Thymus (tissue), 11 donors: ENCODE results near the gene AKR1E2. TPM values are rescaled to one million over a fixed set of nuclear protein-coding genes. Genes with fewer than 3 reads are reported as not detected.

Source experiments
- DNase-seq, 9 donors: peaks; one replicate each; pipeline ENCODE4 v3.0.0-alpha.2; 2013; ENCODE audit warnings: low spot score in 9 of 9, low read depth in 6 of 9, missing footprints in 1 of 9
- H3K27ac ChIP-seq, 2 donors: one replicate each; pipeline ENCODE4 v1.5.1; 2013; ENCODE audit warnings: control low read depth in 1 of 2, low read depth in 1 of 2, low read length in 1 of 2, mild to moderate bottlenecking in 1 of 2, moderate library complexity in 1 of 2
- H3K27me3 ChIP-seq, 2 donors: one replicate each; pipeline ENCODE4 v1.5.1; 2013; ENCODE audit warnings: low read length in 1 of 2; ENCODE audit not compliant: control insufficient read depth in 2 of 2, insufficient read depth in 1 of 2
- H3K36me3 ChIP-seq, 2 donors: one replicate each; pipeline ENCODE4 v1.5.1; 2013; ENCODE audit warnings: low read length in 1 of 2, mild to moderate bottlenecking in 1 of 2, moderate library complexity in 1 of 2; ENCODE audit not compliant: control insufficient read depth in 2 of 2, insufficient read depth in 2 of 2
- H3K4me1 ChIP-seq, 2 donors: one replicate each; pipeline ENCODE4 v1.5.1; 2013; ENCODE audit warnings: low read length in 2 of 2; ENCODE audit not compliant: control insufficient read depth in 2 of 2, insufficient read depth in 2 of 2
- H3K4me3 ChIP-seq, 2 donors: one replicate each; pipeline ENCODE4 v1.5.1; 2013; ENCODE audit warnings: low read length in 2 of 2, control low read depth in 1 of 2, mild to moderate bottlenecking in 1 of 2
- H3K9me3 ChIP-seq, 2 donors: one replicate each; pipeline ENCODE4 v1.5.1; 2013; ENCODE audit warnings: low read length in 1 of 2, mild to moderate bottlenecking in 1 of 2; ENCODE audit not compliant: control insufficient read depth in 2 of 2, insufficient read depth in 1 of 2
- WGBS: extraction: QIAGEN DNeasy Blood & Tissue Kit; methylation state at CpG from one replicate; pipeline ENCODE4 v1.1.7; 2013; 5-methylcytosine and 5-hydroxymethylcytosine counted together
- polyA plus RNA-seq: library from polyadenylated mRNA; stranded (reverse); fragments of 200-250 nt; gene quantifications from one replicate; pipeline ENCODE4 v1.2.3, GENCODE V29; 2013
- total RNA-seq: library from RNA; stranded (reverse); fragments of 120-200 nt; gene quantifications from one replicate; pipeline ENCODE4 v1.2.4, GENCODE V29; 2013
- donor health status: healthy.

AKR1E2 gene
- total and polyA plus RNA-seq, 2 donors = 1.4 to 3.4 TPM

GRCh38 chr10:4820804-4821401, 5.1 kb upstream of the AKR1E2 start:
- H3K4me1 ChIP-seq = peaks cover 0 to 2% of the 10 kb centered on the region in 2 donors
- WGBS = 89% methylated on average over 8 of the region's 8 CpGs
- H3K27me3 ChIP-seq = peaks cover 2 to 12% of the 10 kb centered on the region in 2 donors
- H3K27ac ChIP-seq = no peak overlapping the region
- no peaks in the 10 kb centered on the region for H3K36me3 ChIP-seq
- no peak for DNase-seq
- peaks cover 3 to 9% of the 10 kb centered on the region in 2 donors for H3K9me3 ChIP-seq
- H3K4me3 ChIP-seq = no peak overlapping the region

DNA sequence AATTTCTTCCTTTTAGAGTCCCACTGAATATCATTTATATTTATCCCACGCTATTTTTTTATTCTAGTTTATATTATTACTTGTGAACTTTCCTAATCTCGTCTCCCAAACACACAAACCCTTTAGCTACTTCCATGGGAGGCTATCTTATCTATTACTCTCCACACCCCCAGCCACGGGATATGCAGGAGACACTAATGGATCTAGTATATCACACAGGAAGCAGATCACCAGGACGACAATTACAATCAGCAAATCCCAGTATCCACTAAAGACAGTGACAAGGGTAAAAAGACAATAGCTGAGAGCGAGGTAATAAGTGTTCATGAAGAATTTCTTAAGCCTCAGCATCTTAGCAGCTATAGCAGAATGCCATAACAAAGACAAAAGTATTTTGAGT, 3.8 kb upstream of the AKR1E2 start:
- DNase-seq = no peak
- no peaks in the 10 kb centered on the region for H3K36me3 ChIP-seq
- peaks cover 0 to 11% of the 10 kb centered on the region in 2 donors for H3K4me1 ChIP-seq
- 91% methylated on average over 5 of the region's 5 CpGs for WGBS
- no peak overlapping the region for H3K27ac ChIP-seq
- H3K4me3 ChIP-seq = no peak overlapping the region
- peaks cover 2 to 20% of the 10 kb centered on the region in 2 donors for H3K27me3 ChIP-seq
- peaks cover 3 to 10% of the 10 kb centered on the region in 2 donors for H3K9me3 ChIP-seq

- WGBS = 97% methylated on average over 5 of the region's 5 CpGs
- Histone ChIP-seq H3K27ac (no peak overlapping the region), H3K4me1 (peaks cover 0 to 11% of the 10 kb centered on the region in 2 donors), H3K4me3 (no peak overlapping the region), H3K36me3 (no peaks in the 10 kb centered on the region), H3K9me3 (peaks cover 3 to 10% of the 10 kb centered on the region in 2 donors), H3K27me3 (peaks cover 2 to 20% of the 10 kb centered on the region in 2 donors)
- DNase-seq = no peak
Observed at GRCh38 chr10:4824791-4825310, 1.2 kb upstream of the AKR1E2 start.

GRCh38 chr10:4825456-4825867, 545 bp upstream of the AKR1E2 start:
- H3K4me1 ChIP-seq = peaks cover 0 to 11% of the 10 kb centered on the region in 2 donors
- DNase-seq = no peak
- H3K36me3 ChIP-seq = no peaks in the 10 kb centered on the region
- peaks cover 2 to 20% of the 10 kb centered on the region in 2 donors for H3K27me3 ChIP-seq
- peaks cover 3 to 10% of the 10 kb centered on the region in 2 donors for H3K9me3 ChIP-seq
- no peak overlapping the region for H3K4me3 ChIP-seq
- WGBS = 97% methylated on average over 16 of the region's 16 CpGs
- H3K27ac ChIP-seq = no peak overlapping the region

GRCh38 chr10:4826792-4827324, 851 bp downstream of the AKR1E2 start:
- peaks cover 0 to 2% of the 10 kb centered on the region in 2 donors for H3K36me3 ChIP-seq
- H3K27me3 ChIP-seq = peaks cover 2 to 20% of the 10 kb centered on the region in 2 donors
- H3K4me3 ChIP-seq = peak overlapping the region; percentile 40 to 55
- DNase-seq = no peak
- no peak overlapping the region for H3K27ac ChIP-seq
- peaks cover 0 to 11% of the 10 kb centered on the region in 2 donors for H3K4me1 ChIP-seq
- H3K9me3 ChIP-seq = peaks cover 3 to 10% of the 10 kb centered on the region in 2 donors
- 67% methylated on average over 13 of the region's 13 CpGs for WGBS

DNA sequence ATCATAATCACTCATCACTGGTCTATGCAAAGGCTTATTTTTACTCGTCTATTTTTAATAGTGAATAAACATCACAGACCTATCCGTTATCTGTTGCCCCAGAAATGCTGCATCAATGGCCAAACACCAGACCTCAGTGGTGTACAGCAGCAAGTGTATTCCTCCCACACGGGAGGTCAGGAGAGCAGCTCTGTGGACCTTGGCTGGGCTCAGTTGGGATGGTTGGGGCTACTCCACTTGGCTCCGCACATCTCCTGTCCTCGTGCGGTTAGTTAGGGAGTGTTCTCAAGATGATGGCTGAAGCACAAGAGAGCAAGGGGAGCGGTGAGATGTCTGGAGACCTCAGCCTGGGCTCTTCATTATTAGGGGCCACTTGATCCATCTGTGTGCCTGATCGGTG, 2.0 kb downstream of the AKR1E2 start:
- no peak for DNase-seq
- Histone ChIP-seq H3K27me3 (peaks cover 2 to 20% of the 10 kb centered on the region in 2 donors), H3K9me3 (peaks cover 3 to 10% of the 10 kb centered on the region in 2 donors), H3K4me1 (peaks cover 0 to 11% of the 10 kb centered on the region in 2 donors), H3K27ac (no peak overlapping the region), H3K36me3 (peaks cover 0 to 2% of the 10 kb centered on the region in 2 donors), H3K4me3 (no peak overlapping the region)
- 85% methylated on average over 8 of the region's 8 CpGs for WGBS

DNA sequence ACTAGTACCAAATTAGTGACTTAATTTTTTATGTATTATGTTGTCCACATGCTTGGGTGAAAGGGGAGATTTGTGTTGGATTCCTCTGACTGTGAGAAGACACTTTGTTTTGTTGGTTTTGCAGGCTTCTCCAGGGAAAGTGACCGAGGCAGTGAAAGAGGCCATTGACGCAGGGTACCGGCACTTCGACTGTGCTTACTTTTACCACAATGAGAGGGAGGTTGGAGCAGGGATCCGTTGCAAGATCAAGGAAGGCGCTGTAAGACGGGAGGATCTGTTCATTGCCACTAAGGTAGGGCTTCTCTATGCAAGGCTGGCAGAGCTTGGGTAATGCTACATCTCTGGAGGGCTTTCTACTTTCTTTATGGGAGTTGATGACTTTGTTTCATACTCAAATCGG, 4.5 kb downstream of the AKR1E2 start:
- H3K27ac ChIP-seq = no peak overlapping the region
- H3K9me3 ChIP-seq = peaks cover 3 to 5% of the 10 kb centered on the region in 2 donors
- peaks cover 0 to 11% of the 10 kb centered on the region in 2 donors for H3K4me1 ChIP-seq
- WGBS = 96% methylated on average over 8 of the region's 8 CpGs
- peaks cover 0 to 2% of the 10 kb centered on the region in 2 donors for H3K36me3 ChIP-seq
- no peak for DNase-seq
- H3K27me3 ChIP-seq = peaks cover 2 to 12% of the 10 kb centered on the region in 2 donors
- no peak overlapping the region for H3K4me3 ChIP-seq

DNA sequence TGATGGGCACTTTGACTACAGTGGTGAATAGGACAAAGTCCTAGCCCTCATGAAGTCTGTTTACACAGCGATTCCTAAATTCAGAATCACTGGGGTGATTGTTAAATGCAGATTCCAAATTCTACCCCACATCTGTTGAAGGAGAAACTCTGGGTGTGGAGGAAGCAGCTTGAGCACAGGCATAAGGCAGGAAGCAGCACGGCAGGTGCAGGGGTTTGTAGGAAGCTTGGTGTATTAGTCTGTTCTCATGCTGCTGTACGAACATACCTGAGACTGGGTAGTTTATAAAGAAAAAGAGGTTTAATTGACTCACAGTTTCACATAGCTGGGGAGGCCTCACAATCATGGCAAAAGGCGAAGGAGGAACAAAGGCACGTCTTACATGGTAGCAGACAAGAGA, 5.1 kb downstream of the AKR1E2 start:
- H3K4me3 ChIP-seq = no peak overlapping the region
- no peaks in the 10 kb centered on the region for H3K9me3 ChIP-seq
- peaks cover 0 to 7% of the 10 kb centered on the region in 2 donors for H3K4me1 ChIP-seq
- no peak overlapping the region for H3K27ac ChIP-seq
- 70% methylated on average over 5 of the region's 5 CpGs for WGBS
- DNase-seq = no peak
- peaks cover 0 to 2% of the 10 kb centered on the region in 2 donors for H3K36me3 ChIP-seq
- peaks cover 0 to 8% of the 10 kb centered on the region in 2 donors for H3K27me3 ChIP-seq

DNA sequence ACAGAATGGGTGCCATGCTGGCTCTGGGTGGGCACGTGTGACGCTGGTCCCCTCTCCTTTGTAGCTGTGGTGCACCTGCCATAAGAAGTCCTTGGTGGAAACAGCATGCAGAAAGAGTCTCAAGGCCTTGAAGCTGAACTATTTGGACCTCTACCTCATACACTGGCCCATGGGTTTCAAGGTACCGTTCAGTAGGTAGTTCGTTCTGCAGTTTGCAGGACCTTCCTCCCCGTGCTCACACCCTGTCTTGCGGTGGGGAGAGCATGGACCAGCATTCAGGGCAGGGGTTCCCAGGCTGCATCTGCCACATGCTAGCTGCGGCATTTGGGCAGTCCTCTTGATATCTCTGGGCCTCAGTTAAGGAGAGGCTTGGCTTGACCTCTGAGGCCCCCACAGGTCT, 7.3 kb downstream of the AKR1E2 start:
- H3K36me3 ChIP-seq = peaks cover 0 to 2% of the 10 kb centered on the region in 2 donors
- DNase-seq = no peak
- H3K9me3 ChIP-seq = no peaks in the 10 kb centered on the region
- no peaks in the 10 kb centered on the region for H3K27me3 ChIP-seq
- no peak overlapping the region for H3K4me3 ChIP-seq
- H3K27ac ChIP-seq = no peak overlapping the region
- WGBS = 99% methylated on average over 7 of the region's 7 CpGs
- peaks cover 0 to 3% of the 10 kb centered on the region in 2 donors for H3K4me1 ChIP-seq
